H54 (cell line): ENCODE data around the gene POTEF.
"Not testable (repeated sequence)": the region's sequence is repeated elsewhere in the genome, so short reads cannot be mapped to it uniquely, and the experiment has no call there.

Source experiments
- DNase-seq: peaks from one replicate; pipeline ENCODE4 v3.0.0; 2011; ENCODE audit warnings: low spot score, mixed read lengths; ENCODE audit not compliant: insufficient read length
- FAIRE-seq: peaks from 3 replicates; lab custom pipeline; 2011; peaks lifted over from hg19 to GRCh38; lab: Jason Lieb, UNC
- POLR2A ChIP-seq: IDR thresholded peaks from 2 replicates; pipeline ENCODE4 v1.6.1; 2011; ENCODE audit warnings: low read depth, mild to moderate bottlenecking, low read length

Gene POTEF

GRCh38 chr2:130140516-130140915, 11.5 kb upstream of the POTEF start:
- not testable (repeated sequence) for DNase-seq

GRCh38 chr2:130139331-130140280, 10.6 kb upstream of the POTEF start:
- DNase-seq, FAIRE-seq: not testable (repeated sequence)

More at GRCh38 chr2:130140516-130140915, 11.5 kb upstream of the POTEF start:
- not testable (repeated sequence) for FAIRE-seq

GRCh38 chr2:130138841-130139251, 9.8 kb upstream of the POTEF start:
- not testable (repeated sequence) for FAIRE-seq, DNase-seq

- FAIRE-seq, DNase-seq: not testable (repeated sequence)
These were observed 9.3 kb upstream of the POTEF start for GRCh38 chr2:130138326-130138725.

- not testable (repeated sequence) for DNase-seq, FAIRE-seq
These were observed 8.1 kb upstream of the POTEF start for GRCh38 chr2:130137118-130137517.

- not testable (repeated sequence) for FAIRE-seq, DNase-seq
These were observed 7.5 kb upstream of the POTEF start for GRCh38 chr2:130136546-130136945.

- TF ChIP-seq POLR2A = no peak
These were observed 6.9 kb upstream of the POTEF start for GRCh38 chr2:130135692-130136541.

GRCh38 chr2:130128464-130128863, 558 bp downstream of the POTEF start:
- not testable (repeated sequence) for DNase-seq, FAIRE-seq

More at GRCh38 chr2:130135692-130136541, 6.9 kb upstream of the POTEF start:
- no peak for DNase-seq
- FAIRE-seq = no peak

GRCh38 chr2:130127726-130128125, 1.3 kb downstream of the POTEF start:
- not testable (repeated sequence) for DNase-seq, FAIRE-seq

GRCh38 chr2:130120924-130121323, 8.1 kb downstream of the POTEF start:
- not testable (repeated sequence) for DNase-seq, FAIRE-seq

- not testable (repeated sequence) for FAIRE-seq, DNase-seq
These were observed 26.2 kb downstream of the POTEF start for GRCh38 chr2:130102597-130103363.

- not testable (repeated sequence) for DNase-seq, FAIRE-seq
These were observed 66.4 kb downstream of the POTEF start for GRCh38 chr2:130062645-130063044.

GRCh38 chr2:130059982-130060381, 69.0 kb downstream of the POTEF start:
- not testable (repeated sequence) for FAIRE-seq

GRCh38 chr2:130056336-130056735, 72.7 kb downstream of the POTEF start:
- not testable (repeated sequence) for FAIRE-seq, DNase-seq

More at GRCh38 chr2:130059982-130060381, 69.0 kb downstream of the POTEF start:
- DNase-seq = not testable (repeated sequence)

- not testable (repeated sequence) for FAIRE-seq
These were observed 75.7 kb downstream of the POTEF start for GRCh38 chr2:130053217-130053911.

GRCh38 chr2:130052376-130052775, 76.6 kb downstream of the POTEF start:
- DNase-seq, FAIRE-seq: not testable (repeated sequence)

More at GRCh38 chr2:130053217-130053911, 75.7 kb downstream of the POTEF start:
- DNase-seq = not testable (repeated sequence)

- DNase-seq, FAIRE-seq: not testable (repeated sequence)
These were observed 80.6 kb downstream of the POTEF start for GRCh38 chr2:130048422-130048821.

GRCh38 chr2:130038265-130038603, 90.8 kb downstream of the POTEF start:
- FAIRE-seq = not testable (repeated sequence)

More at GRCh38 chr2:130038265-130038603, 90.8 kb downstream of the POTEF start:
- DNase-seq = not testable (repeated sequence)
